ENCODE measurements around the gene HNRNPH3.

The HNRNPH3 gene

GRCh38 chr10:68333440-68334431 is 1.9 kb downstream of the HNRNPH3 start:
- TF ChIP-seq CTCF (IDR thresholded peaks at IDR 0.05), result no peak

- TF ChIP-seq CTCF (IDR thresholded peaks at IDR 0.05), result no peak
Observed at GRCh38 chr10:68334672-68335467, 3.0 kb downstream of the HNRNPH3 start.

GRCh38 chr10:68336754-68337351 is 5.0 kb downstream of the HNRNPH3 start:
- TF ChIP-seq CTCF (IDR thresholded peaks at IDR 0.05), result no peak

GRCh38 chr10:68340358-68341080 is 8.7 kb downstream of the HNRNPH3 start:
- no peak for TF ChIP-seq CTCF (IDR thresholded peaks at IDR 0.05)

GRCh38 chr10:68342909-68343516 is 11.1 kb downstream of the HNRNPH3 start:
- no peak for TF ChIP-seq CTCF (IDR thresholded peaks at IDR 0.05)

- no peak for TF ChIP-seq CTCF (IDR thresholded peaks at IDR 0.05)
Observed at GRCh38 chr10:68345621-68346020, 13.8 kb downstream of the HNRNPH3 start.
